Right lobe of liver (tissue), 6 donors: ENCODE measurements around the gene FAR2. TPM values are rescaled to one million over a fixed set of nuclear protein-coding genes. Genes with fewer than 3 reads are reported as not detected.
"Not testable (repeated sequence)": the region's sequence is repeated elsewhere in the genome, so short reads cannot be mapped to it uniquely, and the experiment has no call there.

Source experiments
- ATAC-seq, 4 donors: fragments of 200-7000 bp; cut with Tn5 transposase; one replicate each; pipeline ENCODE4 v1.9.1; 2020; ENCODE audit warnings: mild to moderate bottlenecking in 4 of 4, moderate library complexity in 4 of 4
- DNase-seq, 3 donors: peaks; one replicate each; pipeline ENCODE4 v3.0.0-alpha.2; 2020
- H3K27ac ChIP-seq, 3 donors: fragments of 200-600 bp; one replicate each; pipeline ENCODE4 v1.8.0; 2022
- H3K27me3 ChIP-seq, 2 donors: fragments of 200-600 bp; one replicate each; pipeline ENCODE4 v1.8.0; 2022
- H3K36me3 ChIP-seq, 4 donors: fragments of 200-600 bp; sonication (generic) in 1 of 4; one replicate each; pipeline versions ENCODE4 v1.5.1 to v1.8.0; 2017 to 2022; ENCODE audit warnings: control low read depth in 1 of 4
- H3K4me1 ChIP-seq, 4 donors: fragments of 200-600 bp; sonication (generic) in 1 of 4; one replicate each; pipeline versions ENCODE4 v1.5.1 to v1.8.0; 2017 to 2022; ENCODE audit warnings: control low read depth in 1 of 4
- H3K4me3 ChIP-seq, 3 donors: fragments of 200-600 bp; one replicate each; pipeline ENCODE4 v1.8.0; 2022
- H3K9me3 ChIP-seq, 4 donors: fragments of 200-600 bp; sonication (generic) in 1 of 4; one replicate each; pipeline versions ENCODE4 v1.5.1 to v1.8.0; 2017 to 2022; ENCODE audit warnings: control low read depth in 1 of 4
- POLR2A ChIP-seq: fragments of 450-650 bp; IDR thresholded peaks from one replicate; pipeline ENCODE4 v1.6.1; 2017; ENCODE audit warnings: antibody characterized with exemption, mild to moderate bottlenecking
- WGBS: methylation state at CpG from one replicate; pipeline ENCODE4 v1.1.6; 2018; ENCODE audit warnings: low coverage, low lambda C conversion rate; ENCODE audit not compliant: insufficient coverage; ENCODE audit errors: missing lambda C conversion rate; 5-methylcytosine and 5-hydroxymethylcytosine counted together
- intact Hi-C, 2 donors: fragments of 100-400 bp; cut with DNase I; formaldehyde crosslinking; loops; one replicate each; pipeline versions ENCODE4 v1.11.2 to v1.14.1; 2022
- total RNA-seq, 6 experiments: library from RNA; depleted of rRNA in 2 of 6; stranded (reverse); fragments of >200 nt in 2 of 6; fragmentation: NEBNext Ultra II Directional in 3 of 6; extraction: Animal tissue kit (Norgen Biotek cat#: 25700) in 3 of 6; gene quantifications; one replicate each; pipeline versions ENCODE4 v1.1.0 to v1.2.4, GENCODE V29; 2016 to 2023
- TF ChIP-seq, protein P1 (sequence below), 4 donors: fragments of 200-600 bp in 3 of 4; fragments of 450-650 bp in 1 of 4; IDR thresholded peaks; one replicate each; pipeline versions ENCODE4 v1.5.1 to v1.8.0; 2016 to 2022; ENCODE audit warnings: antibody characterized with exemption in 4 of 4, mild to moderate bottlenecking in 2 of 4
- donor health status: DM: no; HTN: yes; CAD: no.
- donor health status: DM: no; HTN: no; CAD: no.
- donor health status: DM: no; HTN: no; CAD: no.
- donor health status: DM: no; HTN: yes; CAD: no.
- donor health status: DM: no; HTN: yes; CAD: no.

Gene FAR2
- total RNA-seq, 6 experiments from 2014 or later: 0.87 to 3.4 (median 1.9) TPM

DNA sequence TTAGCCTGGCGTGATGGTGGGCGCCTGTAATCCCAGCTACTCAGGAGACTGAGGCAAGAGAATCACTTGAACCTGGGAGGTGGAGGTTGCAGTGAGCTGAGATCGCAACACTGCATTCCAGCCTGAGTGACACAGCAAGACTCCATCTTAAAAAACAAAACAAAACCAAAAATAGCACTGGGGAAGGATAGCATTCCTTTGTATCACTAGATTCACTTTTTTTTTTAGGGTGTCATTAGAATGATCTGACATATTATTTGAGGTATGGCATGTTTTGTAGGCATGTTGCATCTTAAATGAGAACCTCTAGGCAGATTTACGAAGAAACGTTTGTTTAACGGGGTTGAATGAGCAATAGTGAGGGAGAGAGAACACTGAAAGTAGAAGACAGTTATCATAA is 16.8 kb upstream of the FAR2 start:
- no peak for TF ChIP-seq POLR2A
- TF ChIP-seq, protein P1, sequence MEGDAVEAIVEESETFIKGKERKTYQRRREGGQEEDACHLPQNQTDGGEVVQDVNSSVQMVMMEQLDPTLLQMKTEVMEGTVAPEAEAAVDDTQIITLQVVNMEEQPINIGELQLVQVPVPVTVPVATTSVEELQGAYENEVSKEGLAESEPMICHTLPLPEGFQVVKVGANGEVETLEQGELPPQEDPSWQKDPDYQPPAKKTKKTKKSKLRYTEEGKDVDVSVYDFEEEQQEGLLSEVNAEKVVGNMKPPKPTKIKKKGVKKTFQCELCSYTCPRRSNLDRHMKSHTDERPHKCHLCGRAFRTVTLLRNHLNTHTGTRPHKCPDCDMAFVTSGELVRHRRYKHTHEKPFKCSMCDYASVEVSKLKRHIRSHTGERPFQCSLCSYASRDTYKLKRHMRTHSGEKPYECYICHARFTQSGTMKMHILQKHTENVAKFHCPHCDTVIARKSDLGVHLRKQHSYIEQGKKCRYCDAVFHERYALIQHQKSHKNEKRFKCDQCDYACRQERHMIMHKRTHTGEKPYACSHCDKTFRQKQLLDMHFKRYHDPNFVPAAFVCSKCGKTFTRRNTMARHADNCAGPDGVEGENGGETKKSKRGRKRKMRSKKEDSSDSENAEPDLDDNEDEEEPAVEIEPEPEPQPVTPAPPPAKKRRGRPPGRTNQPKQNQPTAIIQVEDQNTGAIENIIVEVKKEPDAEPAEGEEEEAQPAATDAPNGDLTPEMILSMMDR (IDR thresholded peaks at IDR 0.05): no peak
- no peaks in the 10 kb centered on the region for H3K4me1 ChIP-seq
- intact Hi-C loops: no loop called here
- no peaks in the 10 kb centered on the region for H3K36me3 ChIP-seq
- ATAC-seq (no peak), DNase-seq (no peak)
- WGBS: 66% methylated on average over 6 of the region's 6 CpGs
- no peaks in the 10 kb centered on the region for H3K27me3 ChIP-seq
- no peak overlapping the region for H3K4me3 ChIP-seq
- no peaks in the 10 kb centered on the region for H3K9me3 ChIP-seq
- H3K27ac ChIP-seq: no peak overlapping the region

DNA sequence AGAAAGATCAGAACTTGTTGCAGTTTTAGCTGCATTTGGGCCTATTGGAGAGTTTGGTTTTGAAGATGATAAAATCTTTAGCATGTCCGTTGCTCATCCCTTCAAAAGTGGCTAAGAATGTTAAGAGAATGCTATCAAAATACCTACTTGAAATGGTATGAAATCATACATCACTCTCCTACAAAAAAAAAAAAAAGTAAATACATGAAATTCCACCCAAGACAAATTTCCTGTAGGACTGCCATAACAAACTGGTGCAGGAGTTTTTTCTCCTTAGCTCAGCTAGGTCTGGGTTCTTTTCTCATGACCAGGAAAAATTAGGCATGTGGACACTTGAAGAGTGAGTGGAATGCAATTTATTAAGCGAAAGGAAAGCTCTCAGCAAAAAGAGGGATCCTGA is 15.9 kb upstream of the FAR2 start:
- no peaks in the 10 kb centered on the region for H3K4me1 ChIP-seq
- ATAC-seq: no peak
- H3K36me3 ChIP-seq: no peaks in the 10 kb centered on the region
- 63% methylated on average over 2 of the region's 2 CpGs for WGBS
- H3K4me3 ChIP-seq: no peak overlapping the region
- TF ChIP-seq, protein P1 (IDR thresholded peaks at IDR 0.05): no peak
- no peak for TF ChIP-seq POLR2A
- no peak overlapping the region for H3K27ac ChIP-seq
- intact Hi-C loops: no loop called here
- no peaks in the 10 kb centered on the region for H3K9me3 ChIP-seq
- no peaks in the 10 kb centered on the region for H3K27me3 ChIP-seq
- no peak for DNase-seq

DNA sequence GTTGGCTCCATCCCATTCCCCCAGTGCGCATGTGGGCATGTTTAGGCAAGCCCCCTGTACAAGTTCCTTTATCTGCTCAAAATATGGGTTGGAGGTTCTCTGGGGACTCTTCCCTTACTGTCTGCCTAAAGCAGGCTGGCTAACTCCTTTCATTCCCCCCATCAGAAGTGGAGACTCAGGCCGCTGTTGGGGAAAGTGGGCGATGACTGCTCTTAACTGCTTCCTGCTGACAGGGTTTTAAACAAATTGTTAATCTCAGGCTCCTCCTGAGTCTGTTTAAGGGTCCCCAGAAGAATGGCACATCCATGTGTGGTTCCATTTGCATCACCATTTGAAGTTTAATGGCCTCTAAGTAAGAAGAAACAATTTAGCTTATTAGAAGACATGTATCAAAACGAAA is 15.4 kb upstream of the FAR2 start:
- no peaks in the 10 kb centered on the region for H3K36me3 ChIP-seq
- intact Hi-C loops: no loop called here
- H3K27me3 ChIP-seq: no peaks in the 10 kb centered on the region
- ATAC-seq (no peak), DNase-seq (no peak)
- 30% methylated on average over 2 of the region's 4 CpGs for WGBS
- no peak overlapping the region for H3K27ac ChIP-seq
- no peaks in the 10 kb centered on the region for H3K4me1 ChIP-seq
- no peak overlapping the region for H3K4me3 ChIP-seq
- no peaks in the 10 kb centered on the region for H3K9me3 ChIP-seq
- TF ChIP-seq, protein P1 (IDR thresholded peaks at IDR 0.05): no peak
- TF ChIP-seq POLR2A: no peak

DNA sequence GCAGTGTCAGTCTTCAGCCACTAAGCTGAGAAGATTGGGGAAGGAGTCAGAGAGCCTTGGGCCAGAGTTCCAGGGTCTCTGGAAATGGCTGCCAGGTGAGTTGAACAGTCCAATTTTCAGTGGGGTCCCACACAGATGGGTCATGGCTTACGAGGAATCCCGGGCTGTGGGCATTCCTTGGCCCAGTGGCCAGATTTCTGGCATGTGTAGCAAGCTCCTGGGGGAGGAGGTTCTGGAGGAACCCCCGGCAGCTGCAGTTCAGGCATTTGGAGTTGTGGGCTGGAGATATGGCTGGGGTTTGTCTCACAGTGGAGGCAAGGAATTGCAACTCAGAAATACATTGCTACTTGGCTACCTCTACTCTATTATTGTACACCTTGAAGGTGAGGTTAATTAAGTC is 10.8 kb upstream of the FAR2 start:
- DNase-seq, H3K27ac ChIP-seq, H3K4me1 ChIP-seq, H3K4me3 ChIP-seq, intact Hi-C loops, H3K27me3 ChIP-seq, ATAC-seq, H3K36me3 ChIP-seq, H3K9me3 ChIP-seq: not testable (repeated sequence)
- no CpG with 5 or more reads among the region's 3 CpGs for WGBS

DNA sequence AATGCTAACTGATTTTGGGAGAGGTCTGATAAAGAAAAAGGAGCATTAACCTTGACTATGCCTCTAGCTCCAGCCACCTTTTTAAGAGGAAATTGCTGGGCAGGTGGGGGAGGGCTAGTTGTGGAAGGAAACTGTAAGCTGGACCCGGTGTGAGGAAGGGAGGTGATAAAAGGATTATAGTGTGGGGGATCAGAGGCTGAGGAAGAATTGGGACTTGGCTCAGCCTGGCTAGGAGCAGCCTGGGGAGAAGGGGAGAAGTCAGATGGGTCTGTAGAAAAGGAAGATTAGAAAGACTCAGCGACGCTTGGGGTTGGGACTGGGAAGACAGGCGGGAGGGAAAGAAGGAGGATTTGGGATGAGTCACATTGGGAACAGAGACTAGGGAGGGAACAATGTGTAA is 10.2 kb upstream of the FAR2 start:
- H3K4me3 ChIP-seq, DNase-seq, H3K27ac ChIP-seq, ATAC-seq, H3K27me3 ChIP-seq, intact Hi-C loops, H3K4me1 ChIP-seq, H3K9me3 ChIP-seq, H3K36me3 ChIP-seq: not testable (repeated sequence)
- 61% methylated on average over 4 of the region's 4 CpGs for WGBS
